ENCODE measurements around the gene ICAM1. TPM values are rescaled to one million over a fixed set of nuclear protein-coding genes. Genes with fewer than 3 reads are reported as not detected.

ICAM1 gene
- total RNA-seq, 2 donors from 2014 or later, result 7.3 to 68.9 TPM

GRCh38 chr19:10258080-10258710 lies 12.7 kb upstream of the ICAM1 start:
- no peak for DNase-seq
- 93% methylated on average over 18 of the region's 18 CpGs; no CpG with 5 or more reads in 1 of the 2 donors for WGBS, 2 donors
- H3K27me3 ChIP-seq, result no peaks in the 10 kb centered on the region
- H3K9me3 ChIP-seq, result no peaks in the 10 kb centered on the region
- intact Hi-C loops (cut with DNase I), result loop anchor here (5.0 kb wide), 1 partner anchor 134 kb away; no protein-coding TSS in a partner anchor
- no peak overlapping the region for H3K27ac ChIP-seq
- no peak overlapping the region for H3K4me3 ChIP-seq
- no peak for ATAC-seq
- H3K4me1 ChIP-seq, result peaks cover 3% of the 10 kb centered on the region
- H3K36me3 ChIP-seq (replicated peaks in 1 of 2; ENCODE audit: insufficient read depth in 1 of 2, low read depth in 2 of 2), result peaks cover 0 to 12% of the 10 kb centered on the region in 2 donors
- TF ChIP-seq POLR2A (IDR thresholded peaks at IDR 0.05), result no peak
- TF ChIP-seq, protein P1, sequence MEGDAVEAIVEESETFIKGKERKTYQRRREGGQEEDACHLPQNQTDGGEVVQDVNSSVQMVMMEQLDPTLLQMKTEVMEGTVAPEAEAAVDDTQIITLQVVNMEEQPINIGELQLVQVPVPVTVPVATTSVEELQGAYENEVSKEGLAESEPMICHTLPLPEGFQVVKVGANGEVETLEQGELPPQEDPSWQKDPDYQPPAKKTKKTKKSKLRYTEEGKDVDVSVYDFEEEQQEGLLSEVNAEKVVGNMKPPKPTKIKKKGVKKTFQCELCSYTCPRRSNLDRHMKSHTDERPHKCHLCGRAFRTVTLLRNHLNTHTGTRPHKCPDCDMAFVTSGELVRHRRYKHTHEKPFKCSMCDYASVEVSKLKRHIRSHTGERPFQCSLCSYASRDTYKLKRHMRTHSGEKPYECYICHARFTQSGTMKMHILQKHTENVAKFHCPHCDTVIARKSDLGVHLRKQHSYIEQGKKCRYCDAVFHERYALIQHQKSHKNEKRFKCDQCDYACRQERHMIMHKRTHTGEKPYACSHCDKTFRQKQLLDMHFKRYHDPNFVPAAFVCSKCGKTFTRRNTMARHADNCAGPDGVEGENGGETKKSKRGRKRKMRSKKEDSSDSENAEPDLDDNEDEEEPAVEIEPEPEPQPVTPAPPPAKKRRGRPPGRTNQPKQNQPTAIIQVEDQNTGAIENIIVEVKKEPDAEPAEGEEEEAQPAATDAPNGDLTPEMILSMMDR (IDR thresholded peaks at IDR 0.05), result no peak

DNA sequence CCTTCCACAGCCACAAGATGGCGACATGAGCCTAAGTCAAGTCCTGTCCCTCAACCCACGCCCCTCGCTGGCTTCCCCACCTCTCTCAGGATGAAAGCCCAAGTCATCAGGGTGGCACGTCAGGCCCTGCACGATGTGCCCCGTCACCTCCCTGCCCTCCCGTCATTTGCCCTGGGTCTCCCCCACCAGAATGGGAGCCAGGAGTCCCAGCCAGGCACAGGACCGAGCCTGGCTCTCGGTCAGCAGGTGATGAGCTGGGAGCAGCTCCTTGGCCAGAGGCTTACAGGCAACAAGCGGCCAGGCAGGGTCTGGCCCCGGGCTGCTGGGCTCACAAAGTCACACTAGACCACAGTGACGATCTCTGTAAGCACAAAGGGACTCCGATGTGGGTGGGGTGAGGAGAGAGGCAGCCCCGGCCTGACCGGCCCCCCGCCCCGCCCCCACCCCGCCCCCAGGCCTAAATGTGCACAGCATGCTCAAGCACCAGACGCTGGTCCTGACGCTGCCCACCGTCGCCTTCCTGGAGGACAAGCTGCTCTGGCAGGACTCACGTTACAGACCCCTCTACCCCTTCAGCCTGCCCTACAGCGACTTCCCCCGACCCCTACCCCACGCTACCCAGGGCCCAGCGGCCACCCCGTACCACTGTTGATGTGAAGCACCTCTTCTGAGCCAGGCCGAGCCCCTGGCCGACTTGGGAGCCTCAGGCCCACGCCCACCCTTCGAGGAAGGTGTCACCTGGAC lies 11.6 kb upstream of the ICAM1 start:
- H3K27ac ChIP-seq, result no peak overlapping the region

DNA sequence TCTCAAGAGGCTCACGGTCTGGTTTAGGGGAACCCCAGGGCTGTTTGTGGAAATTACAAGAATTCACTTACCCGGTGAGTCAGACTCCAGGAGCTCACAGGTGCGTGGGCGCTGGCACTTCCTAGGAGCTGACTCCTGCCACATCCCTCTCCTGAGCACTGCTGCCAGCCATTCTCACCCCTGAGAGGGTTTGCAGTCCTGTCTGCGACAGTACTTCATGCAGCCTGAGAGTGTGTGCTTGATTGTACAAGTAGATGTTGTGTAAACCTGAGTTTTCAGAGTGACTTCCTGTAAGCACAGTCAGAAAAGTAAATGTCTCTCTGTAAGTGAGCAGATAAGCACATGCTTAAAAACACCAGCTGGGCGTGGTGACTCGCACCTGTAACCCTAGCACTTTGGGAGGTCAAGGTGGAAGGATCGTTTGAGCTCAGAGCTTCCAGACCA lies 10.8 kb upstream of the ICAM1 start:
- H3K27ac ChIP-seq, result no peak overlapping the region
- no peak overlapping the region for H3K4me3 ChIP-seq
- 75 to 76% methylated on average over 8 of the region's 8 CpGs for WGBS, 2 donors
- DNase-seq (no peak), ATAC-seq (no peak)
- peaks cover 3% of the 10 kb centered on the region for H3K4me1 ChIP-seq
- H3K36me3 ChIP-seq (replicated peaks in 1 of 2; ENCODE audit: insufficient read depth in 1 of 2, low read depth in 2 of 2), result peaks cover 0 to 11% of the 10 kb centered on the region in 2 donors
- no peaks in the 10 kb centered on the region for H3K9me3 ChIP-seq
- no peaks in the 10 kb centered on the region for H3K27me3 ChIP-seq
- intact Hi-C loops (cut with DNase I), result no loop called here
- TF ChIP-seq POLR2A (IDR thresholded peaks at IDR 0.05), result no peak
- TF ChIP-seq, protein P1 (IDR thresholded peaks at IDR 0.05), result no peak

More for the DNA sequence above, 11.6 kb upstream of the ICAM1 start:
- Histone ChIP-seq H3K4me3 (no peak overlapping the region), H3K4me1 (peaks cover 3% of the 10 kb centered on the region), H3K36me3 (replicated peaks in 1 of 2; ENCODE audit: insufficient read depth in 1 of 2, low read depth in 2 of 2) (peaks cover 0 to 12% of the 10 kb centered on the region in 2 donors), H3K27me3 (no peaks in the 10 kb centered on the region), H3K9me3 (no peaks in the 10 kb centered on the region)
- TF ChIP-seq, protein P1 (IDR thresholded peaks at IDR 0.05), result peak; percentile 46 to 83 (median 55)
- no peak for TF ChIP-seq POLR2A (IDR thresholded peaks at IDR 0.05)
- 54 to 58% methylated on average over 9 to 29 of the region's 32 CpGs for WGBS, 2 donors
- intact Hi-C loops (cut with DNase I), result loop anchor here (5.0 kb wide), 1 partner anchor 133 kb away; no protein-coding TSS in a partner anchor
- DNase-seq, result peak; percentile 87 to 94 (median 91)
- peak; percentile 72 for ATAC-seq

GRCh38 chr19:10262771-10263170 lies 8.1 kb upstream of the ICAM1 start:
- DNase-seq (no peak), ATAC-seq (no peak)
- Histone ChIP-seq H3K27ac (no peak overlapping the region), H3K4me3 (no peak overlapping the region), H3K4me1 (peaks cover 3% of the 10 kb centered on the region), H3K9me3 (no peaks in the 10 kb centered on the region), H3K36me3 (replicated peaks in 1 of 2; ENCODE audit: insufficient read depth in 1 of 2, low read depth in 2 of 2) (peaks cover 0 to 6% of the 10 kb centered on the region in 2 donors), H3K27me3 (no peaks in the 10 kb centered on the region)
- WGBS, 2 donors, result 65 to 76% methylated on average over 7 of the region's 7 CpGs
- intact Hi-C loops (cut with DNase I), result no loop called here
- TF ChIP-seq, protein P1 (IDR thresholded peaks at IDR 0.05), result no peak
- no peak for TF ChIP-seq POLR2A (IDR thresholded peaks at IDR 0.05)

Measured in body of pancreas (tissue), 4 donors.